ENCODE data around the gene POLD2.
"Not testable (repeated sequence)": the region's sequence is repeated elsewhere in the genome, so short reads cannot be mapped to it uniquely, and the experiment has no call there.

The POLD2 gene

GRCh38 chr7:44138698-44139097 is 15.3 kb upstream of the POLD2 start:
- DNase-seq: no peak

- no peak for DNase-seq
Observed at GRCh38 chr7:44136731-44137130, 13.4 kb upstream of the POLD2 start.

GRCh38 chr7:44134943-44135628 is 11.7 kb upstream of the POLD2 start:
- no peak for DNase-seq

- no peak for DNase-seq
Observed at GRCh38 chr7:44133295-44133694, 9.9 kb upstream of the POLD2 start.

GRCh38 chr7:44132039-44132438 is 8.7 kb upstream of the POLD2 start:
- DNase-seq: no peak

- DNase-seq: no peak
Observed at GRCh38 chr7:44131173-44132029, 8.1 kb upstream of the POLD2 start.

- DNase-seq: no peak
Observed at GRCh38 chr7:44128721-44129582, 5.6 kb upstream of the POLD2 start.

GRCh38 chr7:44127161-44127560 is 3.8 kb upstream of the POLD2 start:
- DNase-seq: no peak

- not testable (repeated sequence) for DNase-seq
Observed at GRCh38 chr7:44126574-44126973, 3.2 kb upstream of the POLD2 start.

- DNase-seq: no peak
Observed at GRCh38 chr7:44124822-44125202, 1.5 kb upstream of the POLD2 start.

- DNase-seq: no peak
Observed at GRCh38 chr7:44122529-44122928, 819 bp downstream of the POLD2 start.

GRCh38 chr7:44121761-44122420 is 1.5 kb downstream of the POLD2 start:
- DNase-seq: no peak

GRCh38 chr7:44120395-44120794 is 3.0 kb downstream of the POLD2 start:
- DNase-seq: no peak

GRCh38 chr7:44119829-44120380 is 3.4 kb downstream of the POLD2 start:
- DNase-seq: no peak

GRCh38 chr7:44117801-44118429 is 5.4 kb downstream of the POLD2 start:
- no peak for DNase-seq

- no peak for DNase-seq
Observed at GRCh38 chr7:44116789-44117666, 6.3 kb downstream of the POLD2 start.

- no peak for DNase-seq
Observed at GRCh38 chr7:44116087-44116788, 7.1 kb downstream of the POLD2 start.

- DNase-seq: no peak
Observed at GRCh38 chr7:44114586-44115310, 8.6 kb downstream of the POLD2 start.

GRCh38 chr7:44113764-44114354 is 9.5 kb downstream of the POLD2 start:
- DNase-seq: no peak

All from NCI-H2107 (cell line).